Measurements from ENCODE around the gene WNK4. TPM values are rescaled to one million over a fixed set of nuclear protein-coding genes. Genes with fewer than 3 reads are reported as not detected.

The WNK4 gene
- total and polyA plus RNA-seq, 9 of the 15 experiments (the other 6 are each of a cell fraction or from before 2014, with no cell fraction given), result 0.32 to 25.8 (median 4.5) TPM

DNA sequence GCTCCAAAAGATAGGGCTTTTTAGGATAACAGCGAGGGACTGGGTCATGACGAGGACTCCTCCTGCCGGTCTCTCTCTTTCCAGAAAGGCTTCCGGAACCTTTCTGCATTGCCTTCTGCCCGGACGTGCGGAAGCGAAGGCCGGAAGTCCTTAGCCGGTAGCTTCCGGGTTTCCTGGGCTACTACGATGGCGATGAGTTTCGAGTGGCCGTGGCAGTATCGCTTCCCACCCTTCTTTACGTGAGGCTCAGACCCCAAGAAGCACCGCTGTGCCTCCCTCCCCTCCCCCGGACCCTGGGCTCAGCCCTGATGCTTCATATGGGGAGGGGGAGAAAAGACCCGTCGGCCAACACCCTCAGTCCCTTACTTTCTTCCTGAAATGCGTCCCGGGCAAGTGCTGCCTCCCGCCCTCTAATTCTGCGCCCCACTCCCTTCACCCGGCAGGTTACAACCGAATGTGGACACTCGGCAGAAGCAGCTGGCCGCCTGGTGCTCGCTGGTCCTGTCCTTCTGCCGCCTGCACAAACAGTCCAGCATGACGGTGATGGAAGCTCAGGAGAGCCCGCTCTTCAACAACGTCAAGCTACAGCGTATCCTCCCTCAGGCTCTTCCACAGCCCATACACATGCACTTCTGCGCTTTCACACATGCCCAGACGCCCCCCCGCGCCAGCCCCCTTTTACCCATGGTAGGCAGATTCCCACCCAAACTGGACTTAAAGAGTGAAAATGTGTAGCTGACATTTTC, 6.9 kb upstream of the WNK4 start, which contains the start of gene VPS25 (continued):
- TF ChIP-seq GTF2F1 (IDR thresholded peaks at IDR 0.05; ENCODE audit: low read depth, low read length) (peak; percentile 68; the same call in 1 of the 2 replicates), ZBTB40 (IDR thresholded peaks at IDR 0.05) (peak; percentile 99), ZBTB40 (CRISPR knock-in tag; IDR thresholded peaks at IDR 0.05) (no peak), ZNF395 (CRISPR knock-in tag; IDR thresholded peaks at IDR 0.05) (0 out of 2 replicates have a peak, but pooled peaks have one; percentile 44), ZEB2 (IDR thresholded peaks at IDR 0.05) (peak; percentile 96), FOXJ3 (CRISPR knock-in tag; IDR thresholded peaks at IDR 0.05) (no peak), ZNF174 (CRISPR knock-in tag; IDR thresholded peaks at IDR 0.05) (0 out of 2 replicates have a peak, but pooled peaks have one; percentile 74), SPI1 (IDR thresholded peaks at IDR 0.05; ENCODE audit: borderline replicate concordance, low read depth, low read length) (peak; percentile 41; the same call in 1 of the 2 replicates), OTX1 (CRISPR knock-in tag; IDR thresholded peaks at IDR 0.05) (peak; percentile 42; the same call in 1 of the 2 replicates), NR2C2 (CRISPR knock-in tag; IDR thresholded peaks at IDR 0.05) (no peak), NR2C2 (tag; IDR thresholded peaks at IDR 0.05) (peak; percentile 93), TAF7 (tag; IDR thresholded peaks at IDR 0.05) (peak; percentile 95), RBFOX2 (IDR thresholded peaks at IDR 0.05; ENCODE audit: low read depth, low read length) (peak; percentile 83), NCOR1 (IDR thresholded peaks at IDR 0.05) (no peak), TEAD4 (IDR thresholded peaks at IDR 0.05; ENCODE audit: low read length) (peak; percentile 43; the same call in 1 of the 2 replicates), TEAD4 (CRISPR knock-in tag; IDR thresholded peaks at IDR 0.05; ENCODE audit: borderline replicate concordance) (no peak)
- TF ChIP-seq, protein P1, sequence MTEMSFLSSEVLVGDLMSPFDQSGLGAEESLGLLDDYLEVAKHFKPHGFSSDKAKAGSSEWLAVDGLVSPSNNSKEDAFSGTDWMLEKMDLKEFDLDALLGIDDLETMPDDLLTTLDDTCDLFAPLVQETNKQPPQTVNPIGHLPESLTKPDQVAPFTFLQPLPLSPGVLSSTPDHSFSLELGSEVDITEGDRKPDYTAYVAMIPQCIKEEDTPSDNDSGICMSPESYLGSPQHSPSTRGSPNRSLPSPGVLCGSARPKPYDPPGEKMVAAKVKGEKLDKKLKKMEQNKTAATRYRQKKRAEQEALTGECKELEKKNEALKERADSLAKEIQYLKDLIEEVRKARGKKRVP (CRISPR knock-in tag; IDR thresholded peaks at IDR 0.05), result peak; percentile 42; the same call in 1 of the 2 replicates

Data from K562 (cell line).